Dendritic cell treated with granulocyte-macrophage colony-stimulating factor and Interleukin-4, amounts not matched to agents 40 ng/mL and 50 ng/mL, for 4 days (primary cell): Measurements from ENCODE around the gene FBXL13.
A peak's percentile ranks its signal among the peaks of the same experiment; 100 is the strongest.
"Not testable (repeated sequence)": the region's sequence is repeated elsewhere in the genome, so short reads cannot be mapped to it uniquely, and the experiment has no call there.

ENCODE experiments used
- H3K27ac Mint-ChIP-seq: one replicate; pipeline ENCODE4 v1.8.0; 2022; ENCODE audit warnings: mild to moderate bottlenecking, mixed read lengths
- H3K27me3 Mint-ChIP-seq: one replicate; pipeline ENCODE4 v1.8.0; 2022; ENCODE audit warnings: mild to moderate bottlenecking, mixed read lengths
- H3K36me3 Mint-ChIP-seq: one replicate; pipeline ENCODE4 v1.8.0; 2022; ENCODE audit warnings: low read depth, mixed read lengths
- H3K4me1 Mint-ChIP-seq: one replicate; pipeline ENCODE4 v1.8.0; 2022; ENCODE audit warnings: low read depth, mixed read lengths
- H3K4me3 Mint-ChIP-seq: one replicate; pipeline ENCODE4 v1.8.0; 2022; ENCODE audit warnings: mild to moderate bottlenecking, moderate library complexity, mixed read lengths
- H3K9me3 Mint-ChIP-seq: one replicate; pipeline ENCODE4 v1.8.0; 2022; ENCODE audit warnings: mixed read lengths
- intact Hi-C: fragments of 100-400 bp; cut with micrococcal nuclease; formaldehyde crosslinking; loops from one replicate; pipeline ENCODE4 v1.15.0; 2022

Gene FBXL13

GRCh38 chr7:103100348-103100747, 25.8 kb upstream of the FBXL13 start:
- Mint-ChIP-seq H3K4me1 (no peaks in the 10 kb centered on the region), H3K9me3 (no peaks in the 10 kb centered on the region), H3K4me3 (no peak overlapping the region), H3K27ac (no peak overlapping the region), H3K36me3 (peaks cover 62% of the 10 kb centered on the region), H3K27me3 (no peaks in the 10 kb centered on the region)
- intact Hi-C loops: no loop called here

- Mint-ChIP-seq H3K4me1 (no peaks in the 10 kb centered on the region), H3K27me3 (no peaks in the 10 kb centered on the region), H3K9me3 (no peaks in the 10 kb centered on the region), H3K27ac (no peak overlapping the region), H3K36me3 (peaks cover 60% of the 10 kb centered on the region), H3K4me3 (no peak overlapping the region)
- intact Hi-C loops: no loop called here
Observed at GRCh38 chr7:103097041-103097440, 22.4 kb upstream of the FBXL13 start.

- H3K4me3 Mint-ChIP-seq, H3K4me1 Mint-ChIP-seq, H3K27ac Mint-ChIP-seq, H3K27me3 Mint-ChIP-seq, H3K9me3 Mint-ChIP-seq, intact Hi-C loops: not testable (repeated sequence)
- peaks cover 64% of the 10 kb centered on the region for H3K36me3 Mint-ChIP-seq
Observed at GRCh38 chr7:103095558-103095957, 21.0 kb upstream of the FBXL13 start.

GRCh38 chr7:103094102-103094501, 19.5 kb upstream of the FBXL13 start:
- no peaks in the 10 kb centered on the region for H3K27me3 Mint-ChIP-seq
- H3K36me3 Mint-ChIP-seq: peaks cover 67% of the 10 kb centered on the region
- H3K9me3 Mint-ChIP-seq: no peaks in the 10 kb centered on the region
- no peak overlapping the region for H3K4me3 Mint-ChIP-seq
- no peaks in the 10 kb centered on the region for H3K4me1 Mint-ChIP-seq
- intact Hi-C loops: no loop called here
- no peak overlapping the region for H3K27ac Mint-ChIP-seq

- H3K27me3 Mint-ChIP-seq: no peaks in the 10 kb centered on the region
- H3K4me3 Mint-ChIP-seq: no peak overlapping the region
- H3K9me3 Mint-ChIP-seq: no peaks in the 10 kb centered on the region
- no peaks in the 10 kb centered on the region for H3K4me1 Mint-ChIP-seq
- no peak overlapping the region for H3K27ac Mint-ChIP-seq
- intact Hi-C loops: no loop called here
- peaks cover 72% of the 10 kb centered on the region for H3K36me3 Mint-ChIP-seq
Observed at GRCh38 chr7:103093429-103093828, 18.8 kb upstream of the FBXL13 start.

- H3K27me3 Mint-ChIP-seq, H3K4me3 Mint-ChIP-seq, intact Hi-C loops, H3K4me1 Mint-ChIP-seq, H3K9me3 Mint-ChIP-seq, H3K27ac Mint-ChIP-seq: not testable (repeated sequence)
- peaks cover 67% of the 10 kb centered on the region for H3K36me3 Mint-ChIP-seq
Observed at GRCh38 chr7:103092321-103092720, 17.7 kb upstream of the FBXL13 start.

GRCh38 chr7:103083210-103083609, 8.6 kb upstream of the FBXL13 start:
- H3K4me3 Mint-ChIP-seq: no peak overlapping the region
- H3K27me3 Mint-ChIP-seq: no peaks in the 10 kb centered on the region
- no peak overlapping the region for H3K27ac Mint-ChIP-seq
- peaks cover 4% of the 10 kb centered on the region for H3K4me1 Mint-ChIP-seq
- peaks cover 41% of the 10 kb centered on the region for H3K36me3 Mint-ChIP-seq
- H3K9me3 Mint-ChIP-seq: peaks cover 5% of the 10 kb centered on the region
- intact Hi-C loops: no loop called here

GRCh38 chr7:103082497-103082896, 7.9 kb upstream of the FBXL13 start:
- H3K27me3 Mint-ChIP-seq: no peaks in the 10 kb centered on the region
- H3K9me3 Mint-ChIP-seq: peaks cover 7% of the 10 kb centered on the region
- peaks cover 10% of the 10 kb centered on the region for H3K4me1 Mint-ChIP-seq
- no peak overlapping the region for H3K4me3 Mint-ChIP-seq
- intact Hi-C loops: no loop called here
- no peak overlapping the region for H3K27ac Mint-ChIP-seq
- H3K36me3 Mint-ChIP-seq: peaks cover 46% of the 10 kb centered on the region

- Mint-ChIP-seq H3K4me3 (no peak overlapping the region), H3K36me3 (peaks cover 44% of the 10 kb centered on the region), H3K27ac (no peak overlapping the region), H3K27me3 (no peaks in the 10 kb centered on the region), H3K4me1 (peaks cover 16% of the 10 kb centered on the region), H3K9me3 (peaks cover 7% of the 10 kb centered on the region)
- intact Hi-C loops: no loop called here
Observed at GRCh38 chr7:103080923-103081322, 6.3 kb upstream of the FBXL13 start.

GRCh38 chr7:103079836-103080235, 5.2 kb upstream of the FBXL13 start:
- Mint-ChIP-seq H3K27ac (no peak overlapping the region), H3K4me3 (no peak overlapping the region), H3K36me3 (peaks cover 40% of the 10 kb centered on the region), H3K4me1 (peaks cover 22% of the 10 kb centered on the region), H3K27me3 (no peaks in the 10 kb centered on the region), H3K9me3 (peaks cover 7% of the 10 kb centered on the region)
- intact Hi-C loops: no loop called here

- H3K9me3 Mint-ChIP-seq, intact Hi-C loops, H3K4me3 Mint-ChIP-seq, H3K27me3 Mint-ChIP-seq: not testable (repeated sequence)
- Mint-ChIP-seq H3K4me1 (peaks cover 32% of the 10 kb centered on the region), H3K27ac (peak overlapping the region; percentile 53), H3K36me3 (peaks cover 34% of the 10 kb centered on the region)
Observed at GRCh38 chr7:103078226-103078625, 3.6 kb upstream of the FBXL13 start.

GRCh38 chr7:103077318-103077717, 2.7 kb upstream of the FBXL13 start:
- Mint-ChIP-seq H3K27me3 (no peaks in the 10 kb centered on the region), H3K4me1 (peaks cover 32% of the 10 kb centered on the region), H3K27ac (no peak overlapping the region), H3K4me3 (no peak overlapping the region), H3K36me3 (peaks cover 29% of the 10 kb centered on the region), H3K9me3 (peaks cover 7% of the 10 kb centered on the region)
- intact Hi-C loops: no loop called here

- no peaks in the 10 kb centered on the region for H3K27me3 Mint-ChIP-seq
- H3K4me3 Mint-ChIP-seq: no peak overlapping the region
- H3K36me3 Mint-ChIP-seq: peaks cover 29% of the 10 kb centered on the region
- H3K27ac Mint-ChIP-seq: no peak overlapping the region
- intact Hi-C loops: no loop called here
- H3K4me1 Mint-ChIP-seq: peaks cover 32% of the 10 kb centered on the region
- peaks cover 7% of the 10 kb centered on the region for H3K9me3 Mint-ChIP-seq
Observed at GRCh38 chr7:103076764-103077163, 2.2 kb upstream of the FBXL13 start.

GRCh38 chr7:103075337-103075918, 832 bp upstream of the FBXL13 start:
- H3K27me3 Mint-ChIP-seq: no peaks in the 10 kb centered on the region
- H3K4me1 Mint-ChIP-seq: peaks cover 32% of the 10 kb centered on the region
- peak overlapping the region; percentile 81 for H3K27ac Mint-ChIP-seq
- intact Hi-C loops: loop anchor here (2.0 kb wide), 1 partner anchor 73 kb away; the partner anchor contains the start of gene NAPEPLD
- peak overlapping the region; percentile 89 for H3K4me3 Mint-ChIP-seq
- peaks cover 29% of the 10 kb centered on the region for H3K36me3 Mint-ChIP-seq
- peaks cover 7% of the 10 kb centered on the region for H3K9me3 Mint-ChIP-seq

GRCh38 chr7:103073989-103074518, 542 bp downstream of the FBXL13 start:
- Mint-ChIP-seq H3K27ac (peak overlapping the region; percentile 81), H3K36me3 (peaks cover 25% of the 10 kb centered on the region), H3K4me3 (peak overlapping the region; percentile 89), H3K9me3 (peaks cover 7% of the 10 kb centered on the region), H3K4me1 (peaks cover 32% of the 10 kb centered on the region), H3K27me3 (no peaks in the 10 kb centered on the region)
- intact Hi-C loops: loop anchor here (2.0 to 5.0 kb wide), 2 partner anchors 75 to 327 kb away; partner anchors contain the start of genes FAM185A and NAPEPLD
